Stimulated activated CD4-positive, alpha-beta T cell treated with anti-CD3 and anti-CD28 coated beads, Interleukin-1b, Interleukin-23, amount 100 ng/mL, for 1 hour (primary cell): ENCODE data around the gene MINDY4.

Experiments
- DNase-seq, 2 donors: peaks; one replicate each; pipeline ENCODE4 v3.0.0-alpha.2; 2020; ENCODE audit warnings: low read depth in 2 of 2

The MINDY4 gene

DNA sequence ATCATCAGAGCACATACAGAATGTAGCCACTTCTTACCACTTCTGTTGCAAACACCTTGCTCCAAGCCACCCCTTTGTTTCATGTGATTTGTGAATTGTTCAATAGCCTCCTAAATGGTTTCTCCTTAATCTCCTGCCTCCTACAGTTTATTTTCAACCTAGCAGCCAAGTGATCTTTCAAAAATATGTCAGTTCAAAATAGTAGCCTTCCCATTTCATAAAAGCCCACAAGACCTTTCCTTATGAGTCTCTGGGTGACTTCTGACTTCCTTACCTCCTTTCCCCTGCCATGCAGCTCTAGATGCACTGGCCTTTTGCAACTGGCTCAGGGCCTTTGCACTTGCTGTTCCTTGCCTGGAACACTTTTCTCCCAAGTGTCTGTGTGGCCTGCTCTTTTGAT is 4.8 kb downstream of the MINDY4 start:
- DNase-seq = no peak

DNA sequence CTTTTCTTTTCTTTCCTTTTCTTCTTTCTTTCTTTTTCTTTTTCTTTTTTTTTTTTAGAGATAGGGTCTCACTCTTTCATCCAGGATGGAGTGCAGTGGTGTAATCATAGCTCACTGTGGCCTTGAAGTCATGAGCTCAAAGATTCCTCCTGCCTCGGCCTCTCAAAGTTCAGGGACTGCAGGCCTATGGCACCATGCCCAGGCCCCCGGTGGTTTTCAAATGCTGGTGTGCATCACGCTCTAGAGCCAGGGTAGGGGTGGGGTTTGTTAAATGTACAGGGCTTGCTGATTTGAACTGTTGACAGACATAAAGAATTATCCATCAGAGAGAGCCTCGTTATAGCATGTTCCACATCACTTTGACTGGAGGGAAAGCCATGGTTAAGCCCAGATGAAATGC is 5.8 kb downstream of the MINDY4 start:
- DNase-seq = no peak

DNA sequence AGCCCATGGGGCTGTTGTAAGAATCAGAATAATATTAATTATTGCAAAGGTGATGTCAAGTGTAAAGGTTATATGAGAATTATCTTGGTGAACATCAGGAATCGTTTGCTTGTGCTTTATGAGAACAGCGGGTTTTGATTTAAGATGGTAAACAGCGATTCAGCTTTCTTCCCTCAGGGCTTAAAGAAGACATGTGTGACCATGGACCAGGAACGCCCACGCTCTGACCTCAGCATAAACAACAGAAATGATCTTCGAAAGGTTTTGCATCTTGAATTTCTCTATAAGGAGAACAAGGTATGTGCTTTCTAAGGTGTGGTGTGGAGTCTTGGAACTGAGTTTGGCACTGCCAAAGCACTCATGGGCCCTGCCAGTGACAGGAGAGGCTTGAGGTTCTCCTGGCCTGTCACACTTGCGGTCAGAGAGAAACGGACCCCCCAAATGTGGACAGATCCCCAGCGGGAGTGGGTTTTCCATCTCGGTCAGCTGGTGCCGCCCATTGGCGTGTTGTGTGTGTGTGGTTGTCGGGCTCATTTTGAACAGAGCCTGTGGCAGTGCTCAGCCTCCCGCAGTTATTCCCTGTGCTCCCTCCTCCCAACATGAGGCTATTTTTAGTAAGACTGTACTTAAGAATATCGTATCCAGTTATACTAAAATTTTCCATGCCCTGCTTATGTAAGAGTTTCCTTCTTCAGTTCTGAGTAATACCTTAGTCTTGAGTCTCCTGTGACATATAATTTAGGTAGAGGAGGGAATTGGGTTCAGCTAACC is 7.2 kb downstream of the MINDY4 start:
- no peak for DNase-seq

DNA sequence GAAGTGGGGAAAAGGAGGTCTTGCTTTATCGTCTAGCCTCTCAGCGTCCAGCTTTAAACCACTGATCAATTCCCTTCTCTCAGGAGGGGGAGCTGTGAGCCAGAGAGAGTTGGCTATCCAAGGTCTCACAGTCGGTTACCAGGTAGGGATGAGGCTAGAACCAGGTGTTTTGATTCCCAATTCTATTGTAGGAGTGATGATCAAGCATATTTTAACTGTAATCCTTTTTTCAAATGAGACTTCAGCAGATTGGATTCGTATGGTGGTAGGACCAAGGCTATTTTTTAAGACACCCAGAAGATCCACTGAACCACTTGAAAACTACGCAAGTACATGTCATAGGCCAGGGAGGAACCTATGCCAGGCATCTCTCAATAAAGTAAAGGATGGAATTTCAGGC is 8.4 kb downstream of the MINDY4 start:
- DNase-seq = no peak

DNA sequence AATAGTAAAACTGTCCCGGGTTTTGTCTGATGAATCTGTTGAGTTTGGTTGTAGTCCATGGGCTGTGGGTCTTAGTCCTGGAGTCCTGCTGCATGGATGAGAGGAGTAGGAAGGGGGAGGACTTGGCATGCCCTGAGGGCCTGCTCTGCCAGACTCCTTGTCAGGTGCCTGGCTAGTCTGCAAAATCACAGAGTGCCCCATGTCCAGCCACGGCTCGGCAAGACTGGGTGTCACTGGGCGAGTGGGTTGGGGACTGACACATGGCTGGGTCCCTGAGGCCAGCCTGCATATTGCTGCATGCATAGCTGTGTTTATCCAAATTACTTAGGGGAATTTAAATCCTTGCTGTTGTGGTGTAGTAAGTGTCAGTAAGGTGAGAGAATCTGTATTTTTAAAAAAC is 9.7 kb downstream of the MINDY4 start:
- DNase-seq = no peak

DNA sequence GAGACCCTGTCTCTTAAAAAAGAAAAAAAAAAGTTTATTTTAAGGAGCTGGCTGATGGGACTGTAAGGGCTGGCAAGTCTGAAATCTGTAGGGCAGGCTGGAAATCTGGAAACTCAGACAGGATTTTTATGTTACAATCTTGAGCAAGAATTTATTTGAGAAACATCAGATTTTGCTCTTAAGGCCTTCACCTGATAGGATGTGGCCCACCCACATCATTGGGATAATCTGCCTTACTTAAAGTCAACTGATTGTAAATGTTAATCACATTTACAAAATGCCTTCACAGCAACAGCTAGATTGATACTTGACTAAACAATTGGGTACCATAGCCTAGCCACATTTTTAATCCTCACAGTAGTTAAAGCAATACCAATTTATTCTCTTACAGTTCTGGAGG is 11.5 kb downstream of the MINDY4 start:
- no peak for DNase-seq

DNA sequence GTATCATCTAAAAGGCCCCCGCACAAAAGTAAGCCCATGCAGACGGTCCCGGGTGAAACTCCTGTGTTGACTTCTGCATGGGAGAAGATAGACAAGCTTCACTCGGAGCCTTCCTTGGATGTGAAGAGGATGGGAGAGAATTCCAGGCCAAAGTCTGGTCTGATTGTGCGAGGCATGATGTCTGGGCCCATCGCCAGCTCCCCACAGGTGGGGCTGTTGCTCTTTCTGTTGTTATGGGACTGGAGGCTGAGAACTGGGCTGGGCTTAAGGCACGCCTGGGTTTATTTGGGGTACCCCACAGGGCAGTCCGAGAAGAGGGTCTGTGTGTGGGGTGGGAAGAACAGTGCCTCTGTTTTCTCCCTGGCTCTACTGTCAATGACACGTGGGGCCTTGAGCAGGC is 14.6 kb downstream of the MINDY4 start:
- no peak for DNase-seq

DNA sequence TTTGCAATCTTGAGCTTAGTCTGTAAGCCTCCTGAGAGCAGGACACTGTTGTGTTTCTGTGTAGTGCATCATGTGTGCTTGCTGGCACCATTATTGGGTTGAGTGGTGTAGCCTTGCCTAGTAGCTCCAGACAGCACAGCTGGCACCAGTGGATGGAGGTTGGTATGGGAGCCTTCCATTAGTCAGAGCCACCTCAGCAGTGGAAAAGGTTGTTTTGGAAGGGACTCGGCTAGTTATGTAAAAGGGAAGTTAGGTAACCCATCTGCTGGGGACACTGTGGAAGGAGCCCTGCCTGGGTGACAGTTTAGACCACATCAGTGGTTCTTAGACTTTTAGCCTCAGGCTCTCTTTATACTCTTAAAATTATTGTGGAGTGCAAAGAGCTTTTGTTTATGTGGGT is 16.3 kb downstream of the MINDY4 start:
- no peak for DNase-seq

DNA sequence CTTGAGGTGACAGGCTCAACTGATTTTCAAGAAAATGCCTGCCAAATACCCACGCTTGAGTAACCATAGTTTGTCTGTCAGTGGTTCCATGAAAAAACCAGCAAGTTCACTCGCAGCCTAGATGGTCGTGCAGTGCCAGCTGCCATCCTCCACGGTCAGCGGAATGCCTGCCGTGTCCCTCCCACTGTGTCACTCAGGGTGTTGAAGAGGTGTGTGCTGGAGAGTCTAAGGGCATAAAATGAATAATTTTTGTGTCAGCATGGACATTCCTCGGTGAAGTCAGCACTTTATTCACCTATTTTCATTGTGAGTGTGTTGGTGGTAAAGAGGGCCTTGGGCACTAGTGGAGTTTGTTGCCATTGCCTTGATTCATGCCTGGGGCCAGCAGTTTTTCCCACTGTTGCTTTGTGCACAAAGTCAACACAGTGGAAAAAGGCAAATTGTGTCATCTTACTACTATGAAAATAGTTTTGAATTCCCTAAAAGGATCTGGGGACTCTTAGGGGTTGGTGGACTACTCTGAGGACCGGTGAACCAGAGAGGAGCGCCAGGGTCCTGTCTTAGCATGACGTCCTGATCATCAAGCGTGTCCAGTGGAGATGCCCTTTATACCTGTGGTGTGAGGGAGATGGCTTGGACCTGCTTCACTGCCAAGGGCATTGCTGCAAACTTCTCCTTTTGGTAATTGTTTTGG is 17.6 kb downstream of the MINDY4 start:
- DNase-seq = no peak

DNA sequence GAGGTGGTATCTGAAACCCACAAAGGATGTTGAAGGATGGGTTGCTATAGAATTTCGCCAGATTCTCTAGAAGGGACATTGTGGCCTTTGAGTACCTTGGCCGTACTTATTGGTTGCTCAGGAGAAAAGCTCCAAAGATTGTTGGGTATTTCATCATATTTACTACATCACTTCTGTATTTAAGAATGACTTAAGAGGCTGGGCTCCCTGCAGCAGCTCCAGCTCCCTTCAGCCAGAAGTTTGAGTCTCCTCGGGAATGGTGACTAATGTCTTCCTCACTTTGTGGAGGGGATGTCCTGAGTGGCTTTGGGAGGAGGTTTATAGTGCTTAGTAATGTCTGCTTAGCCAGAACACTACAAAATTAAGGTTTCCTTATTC is 18.1 kb downstream of the MINDY4 start:
- no peak for DNase-seq

DNA sequence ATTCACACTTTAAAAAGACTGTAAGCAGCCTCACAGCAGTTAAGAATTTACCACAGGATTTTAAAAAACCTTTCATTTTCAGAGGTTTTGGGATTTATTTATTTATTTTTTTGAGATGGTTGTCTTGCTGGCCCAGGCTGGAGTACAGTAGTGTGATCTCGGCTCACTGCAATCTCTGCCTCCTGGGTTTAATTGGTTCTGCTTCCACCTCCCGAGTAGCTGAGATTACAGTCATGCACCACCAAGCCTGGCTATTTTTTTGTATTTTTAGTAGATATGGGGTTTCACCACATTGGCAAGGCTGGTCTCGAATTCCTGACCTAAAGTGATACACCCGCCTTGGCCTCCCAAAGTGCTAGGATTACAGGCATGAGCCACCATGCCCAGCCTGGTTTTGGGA is 19.1 kb downstream of the MINDY4 start:
- DNase-seq = no peak

DNA sequence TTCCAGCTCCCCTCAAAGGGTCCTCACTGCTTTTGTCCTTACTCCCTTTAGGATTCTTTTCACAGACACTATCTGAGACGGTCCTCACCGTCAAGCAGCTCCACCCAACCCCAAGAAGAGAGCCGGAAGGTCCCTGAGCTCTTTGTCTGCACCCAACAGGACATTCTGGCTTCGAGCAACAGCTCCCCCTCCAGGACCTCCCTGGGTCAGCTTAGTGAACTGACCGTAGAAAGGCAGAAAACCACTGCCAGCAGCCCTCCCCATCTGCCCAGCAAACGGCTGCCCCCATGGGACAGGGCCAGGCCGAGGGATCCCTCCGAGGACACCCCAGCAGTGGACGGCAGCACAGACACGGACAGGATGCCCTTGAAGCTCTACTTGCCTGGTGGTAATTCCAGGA is 19.9 kb downstream of the MINDY4 start:
- DNase-seq = no peak

DNA sequence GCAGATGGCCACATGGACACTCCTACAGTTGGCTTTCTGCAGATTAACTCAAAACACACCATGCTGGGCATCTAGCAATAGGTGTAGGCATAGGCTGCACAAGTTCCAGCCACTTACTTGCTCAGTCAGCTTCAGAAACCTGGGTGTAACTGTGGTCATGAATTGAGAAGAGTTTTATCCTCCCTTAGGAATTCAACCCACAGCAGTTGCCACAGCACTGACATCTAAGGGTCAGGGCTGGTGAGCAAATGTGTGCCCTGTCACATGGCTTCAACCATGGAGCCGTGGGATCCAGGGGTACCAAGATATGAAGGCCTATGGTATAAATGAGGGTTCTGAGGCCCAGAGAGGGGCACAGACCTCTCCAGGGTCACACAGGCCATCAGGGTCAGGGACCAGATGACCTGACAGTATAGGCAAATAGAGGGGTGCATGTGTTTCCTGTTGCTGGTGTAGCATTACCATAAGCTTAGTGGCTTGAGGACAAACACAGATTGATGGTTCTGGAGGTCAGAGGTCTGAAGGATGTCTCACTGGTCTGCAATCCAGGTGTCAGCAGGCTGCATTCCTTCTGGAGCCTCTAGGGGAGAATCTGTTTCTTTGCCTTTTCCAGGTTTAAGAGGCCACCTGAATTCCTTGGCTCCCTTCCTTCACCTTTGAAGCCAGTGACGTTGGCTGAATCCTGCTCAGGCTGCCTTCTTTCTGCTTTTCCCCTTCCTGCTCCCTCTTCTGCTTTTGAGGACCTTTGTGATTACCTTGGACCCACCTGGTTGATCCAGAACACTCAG is 24.1 kb downstream of the MINDY4 start:
- DNase-seq = no peak

DNA sequence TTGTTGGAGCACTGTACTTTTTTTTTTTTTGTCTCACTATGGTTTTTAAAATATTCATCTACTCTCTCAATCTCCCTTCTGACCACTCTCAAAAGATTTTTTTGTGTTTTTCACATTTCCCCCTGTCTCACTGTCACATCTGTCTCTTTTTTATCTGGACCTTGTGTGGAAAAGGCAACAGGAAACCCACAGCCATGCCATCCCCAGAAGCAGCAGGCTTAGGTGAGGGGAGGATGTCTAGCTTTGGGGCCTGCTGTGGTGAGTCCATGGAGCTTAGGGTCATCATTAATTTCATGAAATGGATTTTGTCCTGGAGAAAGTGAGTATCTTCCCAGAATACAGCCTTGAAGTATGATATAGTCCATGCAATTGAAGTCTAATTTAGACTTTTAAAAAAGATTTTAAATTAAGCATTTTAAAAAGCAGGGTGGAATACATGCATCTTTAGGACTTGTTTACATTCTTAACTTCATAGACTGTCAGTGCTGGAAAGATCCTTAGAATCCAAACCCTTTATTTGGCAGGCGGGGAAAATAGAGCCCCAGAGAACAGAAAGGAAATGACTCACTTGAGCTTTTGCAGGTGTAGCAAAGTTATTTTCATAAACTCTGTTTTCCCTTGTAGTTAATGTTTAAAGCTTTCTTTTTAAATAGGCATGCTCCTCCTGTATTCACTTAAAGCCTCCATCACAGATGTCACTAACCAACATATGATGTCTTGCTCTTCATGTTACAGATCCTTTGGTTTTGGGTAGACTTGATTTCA is 25.1 kb downstream of the MINDY4 start:
- DNase-seq = no peak

DNA sequence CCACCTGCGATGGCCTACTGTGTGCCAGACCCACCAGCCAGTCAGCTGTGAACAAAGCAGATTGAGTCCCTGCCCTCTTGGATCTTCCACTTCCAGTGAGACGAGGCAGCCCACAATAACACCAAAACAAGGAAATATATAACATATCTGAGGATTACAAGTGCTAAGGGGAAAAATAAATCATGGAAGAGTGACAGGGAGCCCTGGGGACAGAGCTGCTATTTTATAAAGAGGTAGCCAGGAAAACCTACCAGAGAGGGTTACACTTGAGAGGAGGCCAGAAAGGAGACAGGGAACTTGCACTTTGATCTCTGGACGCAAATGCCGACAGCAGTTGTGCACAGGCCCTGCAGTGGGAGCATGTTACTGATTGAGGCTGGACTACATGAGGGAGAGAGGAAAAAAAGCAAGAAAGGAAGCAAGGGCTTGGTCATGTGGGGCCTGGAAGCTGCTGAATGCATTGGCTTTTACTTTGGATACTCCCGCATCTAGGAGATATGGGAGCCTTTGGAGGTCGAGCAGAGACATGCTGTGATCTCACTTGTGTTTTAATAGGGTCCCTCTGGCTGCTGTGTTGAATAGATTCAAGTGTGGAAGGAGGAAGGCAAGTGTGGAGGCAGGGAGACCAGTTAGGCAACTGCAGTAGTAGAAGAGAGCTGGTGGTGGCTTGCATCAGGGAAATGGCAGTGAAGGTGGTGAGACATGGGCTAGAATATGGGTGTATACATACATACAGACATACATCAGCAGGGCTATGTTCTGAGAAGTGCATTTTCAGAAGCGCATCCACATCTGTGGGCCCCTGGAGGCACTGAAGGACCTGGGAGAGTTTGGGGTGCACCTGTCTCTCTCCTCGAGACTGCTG is 26.2 kb downstream of the MINDY4 start:
- DNase-seq = no peak

DNA sequence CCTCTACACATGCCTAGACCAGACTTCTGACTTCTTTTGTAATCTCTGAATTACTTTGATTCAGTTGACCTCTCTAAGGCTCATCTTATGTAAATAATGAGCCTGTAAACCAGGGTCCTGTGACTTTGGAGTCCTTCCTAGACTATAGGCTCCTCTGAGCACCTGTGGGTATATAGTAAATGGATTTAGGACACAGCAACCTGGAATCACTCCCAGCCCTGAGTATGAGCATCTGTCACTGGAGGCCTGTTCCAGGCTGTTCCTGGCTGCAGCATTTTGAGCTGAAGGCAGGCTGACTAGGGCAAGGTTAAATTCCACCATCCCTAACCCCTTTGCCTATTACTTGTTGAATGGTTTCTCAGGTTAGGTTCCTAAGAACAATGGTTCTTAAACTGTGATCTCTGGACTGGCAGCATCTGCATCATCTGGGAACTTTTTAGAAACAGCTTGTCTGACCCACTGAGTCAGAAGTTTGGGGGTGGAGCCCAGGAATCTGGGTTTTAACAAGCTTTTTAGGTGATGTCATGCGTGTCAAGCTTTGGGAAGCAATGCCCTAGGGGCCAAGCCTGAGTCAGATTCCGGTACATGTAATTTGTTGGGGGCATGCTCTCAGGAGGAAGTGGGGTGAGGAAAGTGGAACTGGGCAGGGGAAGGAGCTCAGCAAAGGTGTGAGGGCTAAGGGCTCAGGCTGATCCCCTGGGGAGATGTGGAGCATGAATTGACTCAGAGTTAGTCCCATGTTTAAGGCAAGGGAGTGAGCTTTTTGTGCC is 28.2 kb downstream of the MINDY4 start:
- no peak for DNase-seq

DNA sequence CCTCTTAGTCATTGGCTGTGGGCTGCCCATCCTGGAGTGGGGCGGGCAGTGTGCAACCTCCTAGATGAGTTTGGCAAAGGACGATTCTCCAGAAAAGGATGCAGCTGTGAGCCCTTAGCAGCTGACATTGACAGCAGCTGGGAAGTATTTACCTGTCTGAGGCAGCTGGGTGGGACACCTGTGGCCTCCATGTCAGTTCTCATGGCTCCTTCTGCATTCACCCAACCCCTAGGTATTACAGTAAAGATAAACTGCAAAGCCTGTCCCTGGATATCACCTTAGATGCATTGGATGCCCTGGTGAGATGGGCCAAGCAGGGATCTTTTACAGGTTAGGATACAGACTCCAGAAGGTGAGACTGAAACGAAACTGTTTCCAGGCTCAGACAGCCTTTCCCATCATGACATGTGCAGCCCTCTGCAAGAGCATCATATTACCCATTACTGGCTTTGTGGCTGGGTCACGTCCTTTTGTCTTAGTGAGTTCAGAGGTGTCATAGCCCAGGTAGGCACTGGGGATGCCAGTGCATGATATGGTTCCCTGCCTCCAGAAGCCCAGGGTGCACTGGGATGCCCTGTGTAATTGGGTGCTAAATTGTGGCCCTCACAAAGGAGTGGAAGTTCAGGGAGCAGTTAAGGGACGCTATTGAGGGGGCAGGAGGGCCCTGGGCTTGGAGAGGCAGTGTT is 28.9 kb downstream of the MINDY4 start:
- DNase-seq = no peak

DNA sequence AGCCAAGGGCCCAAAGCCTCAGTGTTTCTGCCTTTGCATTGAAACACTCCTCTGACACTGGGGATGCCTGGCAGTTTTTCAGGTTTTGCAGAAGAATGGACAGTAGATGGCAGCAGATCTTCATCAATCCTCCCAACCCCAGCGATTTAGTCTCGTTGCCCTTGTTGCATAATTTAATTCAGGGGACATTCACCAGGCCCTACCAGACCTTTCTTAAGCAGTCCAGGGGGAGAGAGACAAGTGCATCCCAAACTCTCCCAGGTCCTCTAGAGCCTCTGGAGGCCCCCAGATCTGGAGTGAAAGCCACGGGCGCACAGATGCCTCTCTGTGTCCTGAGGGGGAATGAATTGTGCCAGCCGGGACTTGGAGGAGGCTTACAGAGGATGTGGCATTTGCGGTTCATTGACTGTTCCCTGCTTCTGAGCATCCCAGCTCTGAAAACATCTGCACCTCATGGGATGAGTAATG is 29.6 kb downstream of the MINDY4 start:
- no peak for DNase-seq

DNA sequence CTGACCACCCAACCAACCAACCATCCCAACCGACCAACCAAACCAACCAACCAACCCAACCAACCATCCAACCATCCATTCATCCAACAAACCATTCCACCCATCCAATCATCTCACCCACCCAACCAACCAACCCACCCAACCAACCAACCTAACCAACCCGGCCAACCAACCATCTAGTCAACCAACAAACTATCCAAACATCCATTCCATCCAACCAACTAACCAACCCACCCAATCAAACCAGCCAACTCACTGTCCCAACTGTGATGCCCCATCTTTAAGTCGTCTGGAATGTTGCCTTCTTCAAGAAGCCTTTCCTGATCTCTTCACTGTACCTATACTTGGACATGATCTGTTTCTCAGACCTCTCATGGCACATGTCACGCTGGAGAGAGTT is 31.6 kb downstream of the MINDY4 start:
- no peak for DNase-seq
